HCT116 (cell line): Measurements from ENCODE around the gene DNAJB13. TPM values are rescaled to one million over a fixed set of nuclear protein-coding genes. Genes with fewer than 3 reads are reported as not detected.

ENCODE experiments used
- ATAC-seq: fragments of 200-7000 bp; cut with Tn5 transposase; 2 replicates; pipeline ENCODE4 v1.9.1; 2020; ENCODE audit warnings: mild to moderate bottlenecking, moderate library complexity
- BruUV-seq: library from RNA; stranded (reverse); fragments of 400-500 nt; replicated peaks from 2 replicates; lab custom pipeline; 2021; lab: Mats Ljungman, UMichigan
- CTCF ChIA-PET: fragments of 300-600 bp; sonication (Branson Sonifier 250); formaldehyde crosslinking; loops from one replicate; lab custom pipeline; 2021; ENCODE audit warnings: antibody characterized with exemption; lab: Charles Lee
- POLR2A ChIA-PET: fragments of 300-600, 350-600 bp; sonication (Branson Sonifier 250); formaldehyde crosslinking; loops from one replicate; lab custom pipeline; 2021; ENCODE audit warnings: antibody characterized with exemption; lab: Charles Lee
- RAD21 ChIA-PET, 2 experiments: fragments of 300-600 bp; sonication (Branson Sonifier 250); formaldehyde crosslinking; loops; one replicate each; lab custom pipeline; 2023; ENCODE audit warnings: low total read pairs in 2 of 2; ENCODE audit not compliant: uncharacterized antibody in 2 of 2, unreplicated experiment in 2 of 2, low non-redundant PET in 1 of 2; lab: Charles Lee
- DNase-seq: peaks from one replicate; pipeline ENCODE4 v3.0.0-alpha.2; 2010; ENCODE audit warnings: low read depth, low spot score
- H2AFZ ChIP-seq: fragments of 200-600 bp; shearing (Covaris generic), sonication (generic); 2 replicates; pipeline ENCODE4 v1.6.1; 2017; ENCODE audit warnings: low read depth, mixed run types, mixed read lengths, antibody characterized with exemption, low read length; ENCODE audit not compliant: poor library complexity, severe bottlenecking
- H3K27ac ChIP-seq: 2 replicates; pipeline ENCODE4 v1.5.1; 2012; ENCODE audit warnings: low read depth, low read length
- H3K27me3 ChIP-seq: fragments of 200-600 bp; sonication (generic); 2 replicates; pipeline ENCODE4 v1.6.1; 2016; ENCODE audit warnings: mixed run types, low read length, mixed read lengths; ENCODE audit not compliant: insufficient read depth
- H3K36me3 ChIP-seq, 2 experiments: fragments of 200-500 bp in 1 of 2; fragments of 200-600 bp in 1 of 2; sonication (Bioruptor generic) in 1 of 2; sonication (generic) in 1 of 2; 2 replicates each; pipeline versions ENCODE4 v1.5.1 to v1.6.1; 2014 to 2016; ENCODE audit warnings: low read length in 2 of 2, inconsistent platforms in 1 of 2, mixed read lengths in 1 of 2, mixed run types in 1 of 2; ENCODE audit not compliant: insufficient read depth in 2 of 2, control insufficient read depth in 1 of 2
- H3K4me1 ChIP-seq, 2 experiments: fragments of 200-600 bp in 1 of 2; sonication (generic) in 1 of 2; 2 replicates each; pipeline versions ENCODE4 v1.5.1 to v1.6.1; 2012 to 2017; ENCODE audit warnings: low read length in 2 of 2, inconsistent platforms in 1 of 2, mild to moderate bottlenecking in 1 of 2, mixed read lengths in 1 of 2, mixed run types in 1 of 2, moderate library complexity in 1 of 2; ENCODE audit not compliant: insufficient read depth in 2 of 2, control insufficient read depth in 1 of 2
- H3K4me2 ChIP-seq: fragments of 200-600 bp; sonication (generic); 2 replicates; pipeline ENCODE4 v1.6.1; 2017; ENCODE audit warnings: mixed run types, low read length, mixed read lengths
- H3K4me3 ChIP-seq, 2 experiments: fragments of 200-600 bp in 1 of 2; sonication (generic) in 1 of 2; replicated peaks in 1 of 2; 2 replicates each; pipeline ENCODE4 v1.5.1; 2011 to 2016; ENCODE audit warnings: low read length in 2 of 2, control low read depth in 1 of 2, low read depth in 1 of 2, mild to moderate bottlenecking in 1 of 2, mixed read lengths in 1 of 2, mixed run types in 1 of 2
- H3K79me2 ChIP-seq: fragments of 200-600 bp; sonication (generic); 2 replicates; pipeline ENCODE4 v1.6.1; 2017; ENCODE audit warnings: mild to moderate bottlenecking, mixed run types, low read length, moderate library complexity, mixed read lengths; ENCODE audit not compliant: insufficient read depth
- H3K9ac ChIP-seq: fragments of 200-600 bp; sonication (generic); 2 replicates; pipeline ENCODE4 v1.6.1; 2016; ENCODE audit warnings: low read length, mixed read lengths
- H3K9me2 ChIP-seq: fragments of 200-600 bp; sonication (generic), shearing (Covaris generic); 2 replicates; pipeline ENCODE4 v1.6.1; 2017; ENCODE audit warnings: mixed run types, mild to moderate bottlenecking, moderate library complexity; ENCODE audit not compliant: insufficient read depth
- H3K9me3 ChIP-seq, 2 experiments: fragments of 200-500 bp in 1 of 2; fragments of 200-600 bp in 1 of 2; sonication (Bioruptor generic) in 1 of 2; sonication (generic) in 1 of 2; 2 replicates each; pipeline ENCODE4 v1.6.1; 2014 to 2017; ENCODE audit warnings: low read length in 2 of 2, mixed read lengths in 2 of 2, inconsistent platforms in 1 of 2, low read depth in 1 of 2, mild to moderate bottlenecking in 1 of 2, mixed run types in 1 of 2, moderate library complexity in 1 of 2; ENCODE audit not compliant: control insufficient read depth in 1 of 2, insufficient read depth in 1 of 2
- H4K20me1 ChIP-seq: fragments of 200-600 bp; sonication (generic), shearing (Covaris generic); 2 replicates; pipeline ENCODE4 v1.6.1; 2017; ENCODE audit warnings: mixed run types, mild to moderate bottlenecking, moderate library complexity; ENCODE audit not compliant: insufficient read depth
- CEBPB ChIP-seq: IDR thresholded peaks from 2 replicates; pipeline ENCODE4 v1.6.1; 2012; ENCODE audit warnings: low read depth
- ELF1 ChIP-seq: IDR thresholded peaks from 2 replicates; pipeline ENCODE4 v1.6.1; 2012; ENCODE audit warnings: low read depth, borderline replicate concordance
- EZH2 ChIP-seq: fragments of 200-600 bp; sonication (generic); IDR thresholded peaks from 2 replicates; pipeline ENCODE4 v1.6.1; 2017; ENCODE audit warnings: antibody characterized with exemption, mixed run types
- FOSL1 ChIP-seq: IDR thresholded peaks from 2 replicates; pipeline ENCODE4 v1.6.1; 2012; ENCODE audit warnings: low read depth
- JUND ChIP-seq: IDR thresholded peaks from 2 replicates; pipeline ENCODE4 v1.6.1; 2012
- POLR2A ChIP-seq: IDR thresholded peaks from 2 replicates; pipeline ENCODE4 v1.7.0; 2011; ENCODE audit warnings: borderline replicate concordance; ENCODE audit not compliant: insufficient read depth, insufficient read length; ENCODE audit errors: extremely low read depth
- RAD21 ChIP-seq: IDR thresholded peaks from 2 replicates; pipeline ENCODE4 v1.6.1; 2012; ENCODE audit warnings: low read depth, mild to moderate bottlenecking
- SIN3A ChIP-seq: IDR thresholded peaks from 2 replicates; pipeline ENCODE4 v1.6.1; 2012; ENCODE audit warnings: low read depth
- SP1 ChIP-seq: IDR thresholded peaks from 2 replicates; pipeline ENCODE4 v1.6.1; 2012; ENCODE audit warnings: low read depth
- SRF ChIP-seq: IDR thresholded peaks from 2 replicates; pipeline ENCODE4 v1.6.1; 2012; ENCODE audit warnings: low read depth
- TCF7L2 ChIP-seq: IDR thresholded peaks from 2 replicates; pipeline ENCODE4 v1.7.0; 2011; ENCODE audit warnings: borderline replicate concordance, inconsistent platforms; ENCODE audit not compliant: insufficient read depth, insufficient read length; ENCODE audit errors: extremely low read depth
- YY1 ChIP-seq: IDR thresholded peaks from 2 replicates; pipeline ENCODE4 v1.6.1; 2011; ENCODE audit warnings: low read length, low read depth, moderate library complexity, mild to moderate bottlenecking; ENCODE audit not compliant: insufficient replicate concordance; ENCODE audit errors: extremely low read depth
- ZNF274 ChIP-seq: fragments of 200-500 bp; sonication (Bioruptor generic); IDR thresholded peaks from 2 replicates; pipeline ENCODE4 v1.6.1; 2014; ENCODE audit warnings: mild to moderate bottlenecking, low read depth, low read length, inconsistent platforms
- intact Hi-C: fragments of 100-400 bp; cut with micrococcal nuclease; formaldehyde crosslinking; loops from 2 replicates; pipeline ENCODE4 v1.10.0; 2022
- total RNA-seq: library from RNA; stranded (reverse); gene quantifications from one replicate; pipeline ENCODE4 v1.2.1, GENCODE V29; 2021; ENCODE audit not compliant: unreplicated experiment
- TF ChIP-seq, protein P1 (sequence below): IDR thresholded peaks from 2 replicates; pipeline ENCODE4 v1.6.1; 2012
- TF ChIP-seq, protein P2 (sequence below): IDR thresholded peaks from 2 replicates; pipeline ENCODE4 v1.6.1; 2012

The DNAJB13 gene
- total RNA-seq, 1 experiment from 2014 or later: 0.22 TPM

DNA sequence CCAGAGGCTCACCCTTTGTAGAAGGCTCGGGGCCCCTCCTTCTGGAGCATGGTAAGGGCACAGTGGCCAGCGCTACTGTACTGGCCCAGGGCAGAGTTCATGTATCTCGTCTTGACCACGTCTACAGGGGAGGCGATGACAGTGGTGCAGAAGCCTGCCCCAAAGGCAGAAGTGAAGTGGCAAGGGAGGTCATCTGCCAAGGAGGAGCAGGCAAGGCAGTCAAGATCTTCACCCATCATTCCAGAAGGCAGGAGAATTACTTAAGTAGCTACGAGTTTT, 24.6 kb downstream of the DNAJB13 start:
- Histone ChIP-seq H3K36me3 (peaks cover 0 to 2% of the 10 kb centered on the region in 2 experiments; a peak in 1 of 4 replicates), H3K4me2 (no peak overlapping the region), H3K4me3 (no peak overlapping the region), H3K79me2 (no peaks in the 10 kb centered on the region), H3K9ac (no peak overlapping the region), H4K20me1 (no peaks in the 10 kb centered on the region), H3K9me2 (no peaks in the 10 kb centered on the region), H2AFZ (no peak overlapping the region), H3K9me3 (no peaks in the 10 kb centered on the region), H3K27ac (no peak overlapping the region), H3K27me3 (no peaks in the 10 kb centered on the region), H3K4me1 (peaks cover 10 to 12% of the 10 kb centered on the region in 2 experiments)
- RAD21 ChIA-PET: no interaction called here
- CTCF ChIA-PET: no interaction called here
- no TSS peak for BruUV-seq
- intact Hi-C loops: no loop called here
- no peak for DNase-seq
- POLR2A ChIA-PET: no interaction called here
- TF ChIP-seq RAD21 (no peak), FOSL1 (no peak), CEBPB (no peak), ELF1 (no peak)
- ATAC-seq: no peak

DNA sequence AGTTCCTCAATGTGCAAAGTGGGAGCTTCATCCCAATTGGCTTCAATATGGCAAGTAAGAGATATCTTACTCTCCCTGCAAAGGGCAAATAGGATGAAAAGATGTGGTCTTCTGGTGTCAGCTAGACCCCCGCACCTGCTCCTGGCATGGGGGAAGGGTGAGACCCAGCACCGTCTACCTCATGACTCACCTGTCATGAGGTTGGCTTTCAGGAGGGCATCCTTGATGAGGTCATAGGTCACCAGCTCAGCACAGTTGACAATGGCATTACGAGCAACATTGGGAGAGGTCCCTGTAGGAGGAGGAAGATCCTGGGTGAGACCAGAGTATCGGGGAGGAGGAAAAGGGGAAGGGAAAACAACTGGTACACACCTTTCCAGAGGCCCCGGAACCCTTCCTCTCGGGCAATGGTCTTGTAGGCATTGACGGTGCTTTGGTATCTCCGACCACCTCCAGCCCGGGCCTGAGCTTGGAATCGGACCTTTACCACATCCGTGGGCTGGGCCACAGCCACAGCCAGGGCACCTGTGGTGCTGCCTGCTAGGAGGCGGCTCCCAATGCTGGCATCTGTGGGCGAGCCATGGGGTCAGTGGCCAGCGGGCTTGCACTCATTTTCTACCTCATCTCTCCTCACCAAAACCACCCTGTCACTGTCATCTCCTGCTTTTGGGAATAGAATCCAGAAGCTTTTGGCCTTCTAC, 25.8 kb downstream of the DNAJB13 start:
- CTCF ChIA-PET: no interaction called here
- peaks cover 0 to 2% of the 10 kb centered on the region in 2 experiments; a peak in 1 of 4 replicates for H3K36me3 ChIP-seq
- BruUV-seq: no TSS peak

More for the DNA sequence above, 25.8 kb downstream of the DNAJB13 start:
- 0 out of 2 replicates have a peak, but pooled peaks cover under 1% of the 10 kb centered on the region for H3K79me2 ChIP-seq
- no peaks in the 10 kb centered on the region for H3K9me3 ChIP-seq
- ChIA-PET POLR2A (no interaction called here), RAD21 (no interaction called here)
- H3K4me1 ChIP-seq: peaks cover 11 to 18% of the 10 kb centered on the region in 2 experiments
- H3K27ac ChIP-seq: no peak overlapping the region
- DNase-seq (no peak), ATAC-seq (no peak)
- intact Hi-C loops: no loop called here
- no peaks in the 10 kb centered on the region for H3K27me3 ChIP-seq
- H4K20me1 ChIP-seq: no peaks in the 10 kb centered on the region
- no peaks in the 10 kb centered on the region for H3K9me2 ChIP-seq
- H3K4me3 ChIP-seq: no peak overlapping the region
- H3K9ac ChIP-seq: no peak overlapping the region
- H2AFZ ChIP-seq: no peak overlapping the region
- H3K4me2 ChIP-seq: no peak overlapping the region
- TF ChIP-seq YY1 (no peak), ZNF274 (no peak), SRF (no peak), JUND (no peak), POLR2A (no peak), SP1 (no peak), TCF7L2 (no peak), RAD21 (no peak), EZH2 (no peak), SIN3A (no peak)
- TF ChIP-seq, protein P1, sequence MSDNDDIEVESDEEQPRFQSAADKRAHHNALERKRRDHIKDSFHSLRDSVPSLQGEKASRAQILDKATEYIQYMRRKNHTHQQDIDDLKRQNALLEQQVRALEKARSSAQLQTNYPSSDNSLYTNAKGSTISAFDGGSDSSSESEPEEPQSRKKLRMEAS: no peak
- TF ChIP-seq, protein P2, sequence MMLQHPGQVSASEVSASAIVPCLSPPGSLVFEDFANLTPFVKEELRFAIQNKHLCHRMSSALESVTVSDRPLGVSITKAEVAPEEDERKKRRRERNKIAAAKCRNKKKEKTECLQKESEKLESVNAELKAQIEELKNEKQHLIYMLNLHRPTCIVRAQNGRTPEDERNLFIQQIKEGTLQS: no peak
